Measurements from ENCODE around the gene NXPH3.

The NXPH3 gene

DNA sequence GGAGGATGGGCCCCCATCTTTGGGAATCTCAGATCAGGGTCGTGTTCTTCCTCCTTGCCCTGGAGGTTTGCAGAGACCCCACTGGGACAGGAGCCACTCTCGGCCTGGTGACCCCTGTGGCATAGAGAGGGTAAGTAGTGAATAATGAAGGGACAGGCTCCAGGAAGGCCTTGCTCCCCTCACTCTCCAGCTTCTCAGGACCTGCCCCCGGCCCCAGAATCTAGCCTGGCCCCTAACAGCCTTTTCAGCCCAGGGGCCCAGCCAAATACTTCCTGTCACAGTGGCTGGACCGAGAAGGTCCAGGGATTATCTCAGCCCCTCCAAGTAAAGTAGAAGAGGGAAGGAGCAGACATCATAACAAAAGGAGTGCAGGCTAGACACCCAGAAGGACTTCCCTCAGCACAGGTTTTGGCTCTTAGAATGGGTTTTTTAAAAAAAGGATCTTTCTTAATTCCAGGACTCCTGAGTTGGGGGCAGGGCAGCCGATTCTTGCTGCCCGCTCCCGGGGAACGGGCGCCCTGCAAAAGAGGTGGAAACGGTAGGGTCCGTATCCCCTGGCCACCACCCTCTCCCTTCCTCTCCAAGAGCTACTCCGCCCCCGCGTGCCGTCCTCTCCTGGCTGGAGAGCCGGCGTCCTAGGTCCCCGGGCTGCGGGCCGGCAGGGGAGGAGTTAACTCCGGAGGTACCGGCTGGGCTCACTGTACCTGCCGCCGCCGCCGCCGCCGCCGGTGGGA is 559 bp upstream of the NXPH3 start:
- Mint-ChIP-seq H3K27me3 (peaks cover 44 to 88% of the 10 kb centered on the region in 2 donors), H3K4me3 (peak overlapping the region; percentile 70 to 73), H3K9me3 (no peaks in the 10 kb centered on the region), H3K4me1 (ENCODE audit: low read depth in 2 of 2) (peaks cover 8 to 14% of the 10 kb centered on the region in 2 donors), H3K27ac (no peak overlapping the region), H3K36me3 (ENCODE audit: insufficient read depth) (peaks cover 7% of the 10 kb centered on the region)
- ATAC-seq (replicated peaks) (no peak), DNase-seq (no peak)

DNA sequence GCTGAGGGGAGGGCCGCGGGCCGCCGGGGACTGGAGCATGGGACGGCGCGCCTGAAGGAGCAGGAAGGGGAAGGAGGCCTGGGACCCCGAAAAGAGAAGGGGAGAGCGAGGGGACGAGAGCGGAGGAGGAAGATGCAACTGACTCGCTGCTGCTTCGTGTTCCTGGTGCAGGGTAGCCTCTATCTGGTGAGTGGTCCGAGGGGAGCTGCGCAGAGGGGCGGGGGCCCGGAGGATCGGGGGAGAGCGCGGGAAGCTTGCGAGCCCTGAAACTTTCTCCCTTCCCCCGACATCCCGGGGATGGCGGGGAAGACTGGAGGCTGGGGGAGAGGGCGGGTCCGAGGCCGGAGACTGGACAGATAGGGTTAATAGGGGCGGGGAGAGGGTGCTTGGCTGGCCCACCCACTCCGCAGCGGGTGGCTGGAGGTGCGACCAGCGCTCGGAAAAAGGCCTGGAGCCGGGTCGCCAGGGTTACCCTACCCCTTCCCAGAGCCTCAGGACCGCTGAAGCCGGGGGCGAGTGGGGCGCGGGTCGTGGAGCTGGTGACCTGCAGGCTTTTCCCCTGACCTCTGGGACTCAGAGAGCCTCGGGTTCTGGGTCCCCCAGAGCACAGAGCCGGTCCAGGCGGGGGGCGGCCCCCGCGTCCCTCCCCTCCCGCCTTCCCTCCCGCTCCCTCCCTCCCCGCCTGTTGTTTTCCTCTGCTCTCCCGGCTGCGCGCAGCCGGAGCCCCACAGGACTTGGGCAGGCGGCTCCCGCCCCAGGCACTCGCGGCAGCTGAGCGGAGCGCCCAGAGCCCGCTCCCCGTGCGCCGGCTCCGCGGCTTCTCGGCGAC is 631 bp downstream of the NXPH3 start:
- no peak overlapping the region for H3K27ac Mint-ChIP-seq
- peak; percentile 4 for ATAC-seq (replicated peaks)
- H3K4me1 Mint-ChIP-seq (ENCODE audit: low read depth in 2 of 2): peaks cover 8% of the 10 kb centered on the region in 2 donors
- H3K9me3 Mint-ChIP-seq: no peaks in the 10 kb centered on the region
- H3K27me3 Mint-ChIP-seq: peaks cover 38 to 79% of the 10 kb centered on the region in 2 donors
- H3K4me3 Mint-ChIP-seq: peak overlapping the region; percentile 70 to 76
- H3K36me3 Mint-ChIP-seq (ENCODE audit: insufficient read depth): peaks cover 4% of the 10 kb centered on the region
- no peak for DNase-seq

DNA sequence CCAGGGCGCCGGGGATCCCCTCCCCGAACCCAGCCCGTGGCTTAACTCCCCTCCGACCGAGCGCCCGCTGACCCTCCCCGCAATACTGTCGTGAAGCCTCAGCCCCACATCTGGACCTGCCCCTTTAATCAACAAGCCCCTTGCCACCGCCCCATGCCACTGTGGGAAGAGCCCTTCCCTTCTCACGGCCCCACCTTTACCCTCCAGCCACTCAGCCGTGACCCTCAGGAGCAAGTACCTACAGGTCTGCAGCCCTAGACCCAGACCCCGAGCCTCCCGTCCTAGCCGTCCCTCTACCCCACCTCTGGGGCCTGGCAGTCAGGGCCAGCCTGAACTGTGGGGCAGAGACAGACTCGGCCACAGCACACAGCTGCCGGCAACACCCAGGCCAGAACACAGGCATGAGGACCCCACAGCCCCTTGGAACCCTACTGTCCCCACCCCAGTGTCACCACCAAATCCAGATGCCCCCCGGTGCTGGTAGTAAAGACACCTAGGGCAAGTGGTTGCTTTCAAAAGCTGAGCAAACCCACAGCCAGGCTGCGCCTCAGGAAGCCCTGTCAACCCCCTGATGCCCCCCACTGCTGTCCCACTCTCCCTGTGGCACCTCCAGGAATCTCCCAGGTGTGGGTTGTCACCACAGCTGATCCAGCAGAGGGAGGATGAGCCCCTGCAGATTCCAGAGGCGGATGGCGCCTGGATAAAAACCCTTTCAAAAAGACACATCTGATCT is 1.4 kb downstream of the NXPH3 start:
- ATAC-seq (replicated peaks) (no peak), DNase-seq (no peak)
- H3K9me3 Mint-ChIP-seq: no peaks in the 10 kb centered on the region
- H3K36me3 Mint-ChIP-seq (ENCODE audit: insufficient read depth): peaks cover 4% of the 10 kb centered on the region
- no peak overlapping the region for H3K27ac Mint-ChIP-seq
- H3K27me3 Mint-ChIP-seq: peaks cover 37 to 71% of the 10 kb centered on the region in 2 donors
- peak overlapping the region; percentile 61 to 76 for H3K4me3 Mint-ChIP-seq
- H3K4me1 Mint-ChIP-seq (ENCODE audit: low read depth in 2 of 2): peaks cover 8% of the 10 kb centered on the region in 2 donors

DNA sequence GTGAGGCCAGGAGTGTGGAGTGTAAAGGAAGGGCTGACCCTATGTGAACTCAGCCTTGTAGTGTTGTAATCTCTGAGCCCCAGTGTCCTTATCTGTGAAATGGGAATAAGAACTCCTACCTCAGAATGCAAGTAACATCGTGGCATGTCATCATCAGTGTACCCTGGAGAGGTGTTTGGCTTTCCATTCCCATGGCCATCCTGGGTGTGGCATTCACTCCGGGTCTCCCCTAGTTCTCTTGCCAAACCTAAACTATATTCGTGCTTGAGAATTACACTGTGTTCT is 1.9 kb downstream of the NXPH3 start:
- no peak for DNase-seq
- H3K27me3 Mint-ChIP-seq: peaks cover 37 to 66% of the 10 kb centered on the region in 2 donors
- peak overlapping the region in 1 of 2 donors; percentile 37 for H3K4me3 Mint-ChIP-seq
- peaks cover 4% of the 10 kb centered on the region for H3K36me3 Mint-ChIP-seq (ENCODE audit: insufficient read depth)
- peaks cover 8% of the 10 kb centered on the region in 2 donors for H3K4me1 Mint-ChIP-seq (ENCODE audit: low read depth in 2 of 2)
- no peak for ATAC-seq (replicated peaks)
- no peak overlapping the region for H3K27ac Mint-ChIP-seq
- H3K9me3 Mint-ChIP-seq: no peaks in the 10 kb centered on the region

DNA sequence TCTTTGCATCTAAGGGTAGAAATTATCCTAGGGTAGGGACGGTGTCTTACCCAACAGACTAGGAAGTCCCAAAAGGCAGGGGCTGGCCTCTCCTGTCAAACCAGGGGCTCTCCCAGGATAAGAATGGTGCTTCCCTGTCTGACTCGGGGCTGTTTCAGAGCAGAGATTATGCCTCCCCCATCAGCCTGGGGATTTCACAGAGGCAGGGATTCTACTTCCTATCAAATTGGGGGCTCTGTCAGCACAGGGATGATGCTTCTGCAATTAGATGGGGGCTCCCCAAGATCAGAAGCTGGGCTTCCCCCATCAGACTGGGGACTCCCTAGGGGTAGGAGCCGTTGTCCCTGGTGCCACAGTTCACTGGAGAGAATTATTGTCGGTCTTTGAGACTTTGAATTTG is 2.3 kb downstream of the NXPH3 start:
- no peak for DNase-seq
- peaks cover 8% of the 10 kb centered on the region in 2 donors for H3K4me1 Mint-ChIP-seq (ENCODE audit: low read depth in 2 of 2)
- no peak for ATAC-seq (replicated peaks)
- peaks cover 4% of the 10 kb centered on the region for H3K36me3 Mint-ChIP-seq (ENCODE audit: insufficient read depth)
- H3K27ac Mint-ChIP-seq: no peak overlapping the region
- no peaks in the 10 kb centered on the region for H3K9me3 Mint-ChIP-seq
- peak overlapping the region in 1 of 2 donors; percentile 37 for H3K4me3 Mint-ChIP-seq
- H3K27me3 Mint-ChIP-seq: peaks cover 34 to 62% of the 10 kb centered on the region in 2 donors

DNA sequence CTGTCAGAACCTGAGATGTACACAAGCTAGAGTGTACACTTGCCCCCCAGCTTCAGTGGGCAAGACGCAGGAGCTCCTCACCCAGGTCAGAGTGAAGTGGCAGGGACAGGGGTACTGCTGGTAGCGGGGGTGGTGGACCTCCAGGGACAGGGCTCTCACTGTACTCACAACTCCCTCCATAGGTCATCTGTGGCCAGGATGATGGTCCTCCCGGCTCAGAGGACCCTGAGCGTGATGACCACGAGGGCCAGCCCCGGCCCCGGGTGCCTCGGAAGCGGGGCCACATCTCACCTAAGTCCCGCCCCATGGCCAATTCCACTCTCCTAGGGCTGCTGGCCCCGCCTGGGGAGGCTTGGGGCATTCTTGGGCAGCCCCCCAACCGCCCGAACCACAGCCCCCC is 2.7 kb downstream of the NXPH3 start:
- no peak overlapping the region for H3K4me3 Mint-ChIP-seq
- H3K9me3 Mint-ChIP-seq: no peaks in the 10 kb centered on the region
- DNase-seq: no peak
- H3K36me3 Mint-ChIP-seq (ENCODE audit: insufficient read depth): peaks cover 4% of the 10 kb centered on the region
- ATAC-seq (replicated peaks): no peak
- H3K4me1 Mint-ChIP-seq (ENCODE audit: low read depth in 2 of 2): peaks cover 8% of the 10 kb centered on the region in 2 donors
- H3K27me3 Mint-ChIP-seq: peaks cover 29 to 58% of the 10 kb centered on the region in 2 donors
- no peak overlapping the region for H3K27ac Mint-ChIP-seq

DNA sequence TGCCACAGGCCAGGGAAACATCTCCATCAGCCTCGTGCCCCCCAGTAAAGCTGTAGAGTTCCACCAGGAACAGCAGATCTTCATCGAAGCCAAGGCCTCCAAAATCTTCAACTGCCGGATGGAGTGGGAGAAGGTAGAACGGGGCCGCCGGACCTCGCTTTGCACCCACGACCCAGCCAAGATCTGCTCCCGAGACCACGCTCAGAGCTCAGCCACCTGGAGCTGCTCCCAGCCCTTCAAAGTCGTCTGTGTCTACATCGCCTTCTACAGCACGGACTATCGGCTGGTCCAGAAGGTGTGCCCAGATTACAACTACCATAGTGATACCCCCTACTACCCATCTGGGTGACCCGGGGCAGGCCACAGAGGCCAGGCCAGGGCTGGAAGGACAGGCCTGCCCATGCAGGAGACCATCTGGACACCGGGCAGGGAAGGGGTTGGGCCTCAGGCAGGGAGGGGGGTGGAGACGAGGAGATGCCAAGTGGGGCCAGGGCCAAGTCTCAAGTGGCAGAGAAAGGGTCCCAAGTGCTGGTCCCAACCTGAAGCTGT is 3.4 kb downstream of the NXPH3 start:
- peaks cover 8% of the 10 kb centered on the region in 2 donors for H3K4me1 Mint-ChIP-seq (ENCODE audit: low read depth in 2 of 2)
- no peak for DNase-seq
- H3K27me3 Mint-ChIP-seq: peaks cover 23 to 52% of the 10 kb centered on the region in 2 donors
- no peak overlapping the region for H3K27ac Mint-ChIP-seq
- ATAC-seq (replicated peaks): no peak
- no peaks in the 10 kb centered on the region for H3K9me3 Mint-ChIP-seq
- H3K4me3 Mint-ChIP-seq: no peak overlapping the region
- peaks cover 4% of the 10 kb centered on the region for H3K36me3 Mint-ChIP-seq (ENCODE audit: insufficient read depth)

DNA sequence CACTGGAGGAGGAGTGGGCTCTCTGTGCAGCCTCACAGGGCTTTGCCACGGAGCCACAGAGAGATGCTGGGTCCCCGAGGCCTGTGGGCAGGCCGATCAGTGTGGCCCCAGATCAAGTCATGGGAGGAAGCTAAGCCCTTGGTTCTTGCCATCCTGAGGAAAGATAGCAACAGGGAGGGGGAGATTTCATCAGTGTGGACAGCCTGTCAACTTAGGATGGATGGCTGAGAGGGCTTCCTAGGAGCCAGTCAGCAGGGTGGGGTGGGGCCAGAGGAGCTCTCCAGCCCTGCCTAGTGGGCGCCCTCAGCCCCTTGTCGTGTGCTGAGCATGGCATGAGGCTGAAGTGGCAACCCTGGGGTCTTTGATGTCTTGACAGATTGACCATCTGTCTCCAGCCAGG is 3.9 kb downstream of the NXPH3 start:
- no peak for ATAC-seq (replicated peaks)
- H3K36me3 Mint-ChIP-seq (ENCODE audit: insufficient read depth): peaks cover 4% of the 10 kb centered on the region
- peaks cover 8% of the 10 kb centered on the region in 2 donors for H3K4me1 Mint-ChIP-seq (ENCODE audit: low read depth in 2 of 2)
- H3K27ac Mint-ChIP-seq: no peak overlapping the region
- H3K9me3 Mint-ChIP-seq: no peaks in the 10 kb centered on the region
- H3K4me3 Mint-ChIP-seq: no peak overlapping the region
- H3K27me3 Mint-ChIP-seq: peaks cover 18 to 47% of the 10 kb centered on the region in 2 donors
- no peak for DNase-seq

DNA sequence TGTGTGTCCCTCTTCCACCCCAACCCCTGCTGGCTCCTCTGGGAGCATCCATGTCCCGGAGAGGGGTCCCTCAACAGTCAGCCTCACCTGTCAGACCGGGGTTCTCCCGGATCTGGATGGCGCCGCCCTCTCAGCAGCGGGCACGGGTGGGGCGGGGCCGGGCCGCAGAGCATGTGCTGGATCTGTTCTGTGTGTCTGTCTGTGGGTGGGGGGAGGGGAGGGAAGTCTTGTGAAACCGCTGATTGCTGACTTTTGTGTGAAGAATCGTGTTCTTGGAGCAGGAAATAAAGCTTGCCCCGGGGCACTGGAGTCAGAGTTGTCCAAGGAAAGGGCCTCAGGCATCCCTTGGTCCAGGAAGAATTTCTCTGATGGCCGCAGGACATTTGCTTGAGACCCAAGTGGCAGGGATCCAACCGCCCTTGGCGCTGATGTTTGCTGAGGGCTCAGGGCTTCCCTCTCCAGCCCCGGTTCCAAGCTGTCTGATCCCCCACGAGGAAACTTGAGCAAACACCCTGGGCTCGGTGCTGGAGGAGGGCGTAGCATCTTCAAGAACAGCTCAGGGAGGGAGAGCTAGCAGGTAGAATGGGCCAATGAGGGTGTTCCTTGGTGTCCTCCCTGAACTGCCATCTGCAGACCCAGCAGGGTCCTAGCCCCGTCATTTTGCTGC is 4.5 kb downstream of the NXPH3 start:
- Mint-ChIP-seq H3K4me3 (no peak overlapping the region), H3K36me3 (ENCODE audit: insufficient read depth) (peaks cover 2% of the 10 kb centered on the region), H3K27ac (no peak overlapping the region), H3K9me3 (no peaks in the 10 kb centered on the region), H3K4me1 (ENCODE audit: low read depth in 2 of 2) (peaks cover 8% of the 10 kb centered on the region in 2 donors), H3K27me3 (peaks cover 17 to 40% of the 10 kb centered on the region in 2 donors)
- DNase-seq: no peak
- ATAC-seq (replicated peaks): no peak

DNA sequence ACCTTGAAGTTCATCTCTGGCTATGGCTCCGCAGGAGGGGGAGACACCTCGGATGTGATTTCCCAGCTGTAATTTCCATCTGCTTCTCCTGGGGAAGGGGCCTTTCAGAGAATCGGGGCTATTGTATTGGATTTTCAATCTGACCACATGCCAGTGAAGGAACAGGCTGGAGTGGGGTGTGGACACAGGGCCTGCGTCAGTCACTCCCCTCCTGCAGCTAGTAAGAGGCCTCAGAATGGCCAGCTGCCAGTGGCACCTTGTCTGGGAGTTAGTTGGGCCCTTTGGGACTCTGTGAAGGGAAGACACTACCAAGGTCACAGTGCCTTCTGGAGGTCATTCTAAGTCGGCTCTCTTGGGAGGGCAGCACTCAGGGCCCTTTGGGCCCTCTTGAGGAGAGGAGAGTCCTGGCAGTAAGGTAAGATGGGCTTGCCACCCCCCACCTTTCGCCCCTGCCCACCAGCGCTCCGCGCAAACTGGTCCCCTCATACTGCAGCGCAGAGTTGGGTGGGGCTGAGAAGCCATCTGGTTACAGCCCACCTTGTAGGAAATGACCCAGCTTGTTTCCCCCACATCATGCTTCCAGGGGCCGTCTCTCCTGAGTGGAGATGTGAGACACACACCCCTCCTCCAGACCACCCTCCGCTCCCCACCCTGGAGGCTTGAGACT is 5.4 kb downstream of the NXPH3 start:
- Mint-ChIP-seq H3K4me1 (ENCODE audit: low read depth in 2 of 2) (peaks cover 5% of the 10 kb centered on the region in 2 donors), H3K27me3 (peaks cover 17 to 31% of the 10 kb centered on the region in 2 donors), H3K36me3 (ENCODE audit: insufficient read depth) (no peaks in the 10 kb centered on the region), H3K9me3 (no peaks in the 10 kb centered on the region), H3K27ac (no peak overlapping the region), H3K4me3 (no peak overlapping the region)
- ATAC-seq (replicated peaks) (no peak), DNase-seq (no peak)

DNA sequence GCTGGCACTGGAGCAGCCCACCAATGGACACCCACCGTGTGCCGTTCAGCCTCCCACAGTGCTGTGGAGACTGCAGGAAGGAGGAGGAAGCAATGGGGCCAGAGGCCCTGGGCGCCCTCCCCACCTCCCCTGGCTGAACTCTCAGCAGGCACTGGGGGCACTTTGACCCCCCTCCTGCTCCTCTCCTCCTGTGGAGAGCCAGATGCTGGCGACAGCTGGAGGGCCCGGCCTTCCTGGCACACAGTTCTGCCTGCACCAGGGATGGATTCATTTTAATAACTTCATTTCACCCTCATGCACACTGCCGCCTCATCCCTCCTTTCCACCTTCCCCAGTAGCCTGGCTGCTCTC is 6.0 kb downstream of the NXPH3 start:
- Mint-ChIP-seq H3K4me3 (no peak overlapping the region), H3K9me3 (no peaks in the 10 kb centered on the region), H3K4me1 (ENCODE audit: low read depth in 2 of 2) (peaks cover 4 to 5% of the 10 kb centered on the region in 2 donors), H3K27ac (no peak overlapping the region), H3K27me3 (peaks cover 17 to 26% of the 10 kb centered on the region in 2 donors), H3K36me3 (ENCODE audit: insufficient read depth) (no peaks in the 10 kb centered on the region)
- DNase-seq (no peak), ATAC-seq (replicated peaks) (no peak)

DNA sequence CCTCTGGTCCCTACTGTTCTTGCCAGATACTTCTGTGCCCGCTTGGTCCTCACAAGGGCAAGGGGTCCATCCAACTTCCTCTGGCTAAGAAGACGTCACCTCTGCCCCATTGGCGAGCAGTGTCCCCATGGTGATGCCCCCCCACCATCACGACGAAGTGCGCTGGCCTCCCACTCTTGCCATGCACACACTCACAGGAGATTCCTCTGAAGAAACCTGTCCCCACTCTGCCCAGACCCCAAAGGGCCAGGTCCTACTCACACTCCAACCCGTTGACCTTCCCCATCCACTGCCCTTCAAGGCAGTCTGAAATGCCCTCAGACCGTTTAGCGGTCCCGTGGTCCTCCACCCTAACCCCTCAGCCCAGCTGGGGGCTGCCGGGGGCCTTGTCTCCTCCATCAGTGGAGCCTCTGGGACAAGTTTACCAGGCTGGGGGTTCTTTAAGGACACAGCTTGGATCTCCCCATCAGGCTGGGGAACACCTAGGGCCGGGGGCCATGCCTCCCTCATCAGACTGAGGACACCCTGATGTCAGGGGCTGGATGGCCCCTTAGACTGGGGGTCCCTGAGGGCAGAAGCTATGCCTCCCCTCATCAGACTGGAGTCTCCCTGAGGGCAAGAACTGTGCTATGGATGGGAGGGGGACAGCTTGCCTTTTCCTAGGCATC is 6.5 kb downstream of the NXPH3 start:
- Mint-ChIP-seq H3K4me3 (no peak overlapping the region), H3K9me3 (no peaks in the 10 kb centered on the region), H3K27me3 (peaks cover 12 to 20% of the 10 kb centered on the region in 2 donors), H3K36me3 (ENCODE audit: insufficient read depth) (peaks cover 2% of the 10 kb centered on the region), H3K4me1 (ENCODE audit: low read depth in 2 of 2) (peaks cover 0 to under 1% of the 10 kb centered on the region in 2 donors), H3K27ac (peak overlapping the region in 1 of 2 donors; percentile 19)
- DNase-seq (no peak), ATAC-seq (replicated peaks) (no peak)

Data from effector memory CD8-positive, alpha-beta T cell (primary cell).